ENCODE data around the gene SCO2. TPM values are rescaled to one million over a fixed set of nuclear protein-coding genes. Genes with fewer than 3 reads are reported as not detected.
A peak's percentile ranks its signal among the peaks of the same experiment; 100 is the strongest.

The SCO2 gene
- total and polyA plus RNA-seq, 2 of the 13 experiments (the other 11 are each of a cell fraction or from before 2014, with no cell fraction given), result 0.32 to 3.7 TPM

- TF ChIP-seq REST (IDR thresholded peaks at IDR 0.05; ENCODE audit: borderline replicate concordance in 1 of 2, low read depth in 1 of 2, low read length in 2 of 2) (no peak), ZNF20 (CRISPR knock-in tag; IDR thresholded peaks at IDR 0.05) (no peak), ZNF660 (CRISPR knock-in tag; IDR thresholded peaks at IDR 0.05; ENCODE audit: borderline replicate concordance, low read depth) (no peak), ZNF367 (CRISPR knock-in tag; IDR thresholded peaks at IDR 0.05; ENCODE audit: borderline replicate concordance) (no peak), ZNF350 (CRISPR knock-in tag; IDR thresholded peaks at IDR 0.05; ENCODE audit: borderline replicate concordance, low read depth) (peak; percentile 43; the same call in 1 of the 2 replicates), MED13 (CRISPR knock-in tag; IDR thresholded peaks at IDR 0.05) (no peak), ADNP (CRISPR knock-in tag; IDR thresholded peaks at IDR 0.05) (no peak), SALL1 (CRISPR knock-in tag; IDR thresholded peaks at IDR 0.05) (peak; percentile 71; the same call in 1 of the 2 replicates), DZIP1 (CRISPR knock-in tag; IDR thresholded peaks at IDR 0.05) (no peak), ZNF121 (CRISPR knock-in tag; IDR thresholded peaks at IDR 0.05) (no peak), SNAPC5 (CRISPR knock-in tag; IDR thresholded peaks at IDR 0.05; ENCODE audit: borderline replicate concordance) (no peak), TRIM22 (IDR thresholded peaks at IDR 0.05) (no peak), CEBPB (IDR thresholded peaks at IDR 0.05; ENCODE audit: borderline replicate concordance, low read depth, low read length) (no peak), CTCF (CRISPR knock-in tag; IDR thresholded peaks at IDR 0.05) (peak; percentile 95), TARDBP (CRISPR knock-in tag; IDR thresholded peaks at IDR 0.05) (peak; percentile 54; the same call in 1 of the 2 replicates)
These were observed 37.4 kb upstream of the SCO2 start, which contains the start of gene SYCE3 (continued) for GRCh38 chr22:50562523-50563412.

All from HepG2 (cell line).